ENCODE measurements around the gene NEDD9.

The NEDD9 gene

DNA sequence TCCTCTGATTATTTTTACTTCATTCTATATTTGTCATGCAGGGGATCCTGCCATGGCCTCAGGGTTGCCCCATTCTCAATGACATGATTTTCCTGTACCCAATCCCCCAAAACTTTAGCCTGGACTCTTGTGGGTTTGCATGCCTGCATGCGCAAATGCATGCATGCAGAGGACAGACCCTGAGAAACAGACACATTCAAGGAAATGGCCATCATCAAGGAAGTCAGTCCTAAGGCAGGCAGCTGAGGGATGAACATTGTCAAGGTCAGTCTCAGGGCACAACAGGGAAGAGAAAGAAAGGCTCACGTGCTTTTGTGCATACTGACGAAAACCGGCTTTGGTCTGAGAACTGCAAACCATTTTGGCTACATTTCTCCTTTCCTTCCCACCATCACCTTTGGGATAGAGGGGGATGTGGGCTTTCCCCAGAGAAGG is 13.1 kb downstream of the NEDD9 start:
- no peak overlapping the region for H3K4me3 ChIP-seq (ENCODE audit: low read depth in 1 of 2, low read length in 2 of 2)
- no peaks in the 10 kb centered on the region for H3K27me3 ChIP-seq (ENCODE audit: control insufficient read depth in 1 of 2, insufficient read depth in 2 of 2, low read length in 2 of 2)
- no peaks in the 10 kb centered on the region for H3K9me3 ChIP-seq (ENCODE audit: low read length)
- peaks cover 39% of the 10 kb centered on the region for H3K4me1 ChIP-seq (ENCODE audit: insufficient read depth, low read length)
- H3K27ac ChIP-seq (ENCODE audit: low read depth, low read length): no peak overlapping the region
- H3K36me3 ChIP-seq (ENCODE audit: insufficient read depth, low read length): no peaks in the 10 kb centered on the region
- no peak overlapping the region for H3K9ac ChIP-seq (ENCODE audit: low read length)

DNA sequence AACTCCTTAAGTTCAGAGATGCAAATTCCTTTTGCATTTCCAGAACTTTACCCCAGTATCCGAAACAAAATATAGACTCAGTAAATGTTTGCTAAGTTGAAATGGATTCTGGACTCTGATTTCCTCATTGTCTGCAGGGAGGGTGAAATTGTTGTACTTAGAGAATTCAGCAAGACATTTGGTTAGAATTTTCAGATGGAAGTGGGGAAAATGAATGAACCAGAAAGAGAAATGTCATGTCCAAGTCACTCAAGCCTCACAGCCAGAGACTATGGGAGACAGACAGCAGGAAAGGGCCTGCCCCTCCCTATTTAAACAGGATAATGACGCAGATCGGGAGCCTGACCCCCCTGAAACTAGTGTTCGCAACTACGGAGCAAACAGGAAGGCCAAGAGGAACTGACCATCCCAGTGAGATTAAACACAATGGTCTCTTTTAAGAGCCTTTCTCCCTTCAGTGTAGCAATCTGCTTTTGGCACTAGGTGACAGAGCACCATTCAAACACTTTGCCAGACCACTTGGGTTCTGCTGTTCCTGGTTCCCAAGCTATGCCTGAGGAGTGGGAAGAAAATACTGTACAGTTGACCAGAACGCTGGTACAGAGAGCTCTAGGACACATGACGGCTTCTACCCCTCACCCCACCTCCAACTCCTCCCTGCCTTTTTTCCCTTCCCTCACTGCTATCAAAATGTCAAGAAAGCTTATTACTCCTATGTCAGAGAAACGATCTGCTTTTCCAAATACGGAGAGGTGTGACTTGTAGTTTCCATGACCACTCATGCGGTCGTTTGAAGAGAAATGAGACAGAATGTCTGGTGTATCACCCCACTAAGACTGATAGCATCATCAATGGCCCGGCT is 13.7 kb downstream of the NEDD9 start:
- Histone ChIP-seq H3K36me3 (ENCODE audit: insufficient read depth, low read length) (no peaks in the 10 kb centered on the region), H3K27me3 (ENCODE audit: control insufficient read depth in 1 of 2, insufficient read depth in 2 of 2, low read length in 2 of 2) (no peaks in the 10 kb centered on the region), H3K4me3 (ENCODE audit: low read depth in 1 of 2, low read length in 2 of 2) (no peak overlapping the region), H3K4me1 (ENCODE audit: insufficient read depth, low read length) (peaks cover 45% of the 10 kb centered on the region), H3K9me3 (ENCODE audit: low read length) (no peaks in the 10 kb centered on the region), H3K27ac (ENCODE audit: low read depth, low read length) (no peak overlapping the region), H3K9ac (ENCODE audit: low read length) (no peak overlapping the region)

DNA sequence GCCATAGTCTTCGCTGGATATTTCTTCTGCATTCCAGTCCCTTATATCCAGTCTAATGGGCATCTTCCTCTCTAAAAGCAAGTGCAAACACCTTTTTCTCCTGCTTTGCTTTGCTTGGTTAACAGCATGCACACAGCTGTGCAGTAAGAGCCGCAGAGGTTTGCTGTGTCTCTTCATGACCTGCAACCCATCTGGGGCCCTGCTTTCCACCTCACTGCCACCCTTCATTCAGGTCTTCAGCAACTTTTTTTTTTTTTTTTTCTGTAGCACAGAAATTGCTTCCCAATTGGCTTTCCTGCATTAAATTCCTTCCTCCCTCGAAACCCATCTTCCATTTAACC is 14.4 kb downstream of the NEDD9 start:
- no peaks in the 10 kb centered on the region for H3K9me3 ChIP-seq (ENCODE audit: low read length)
- no peaks in the 10 kb centered on the region for H3K27me3 ChIP-seq (ENCODE audit: control insufficient read depth in 1 of 2, insufficient read depth in 2 of 2, low read length in 2 of 2)
- no peak overlapping the region for H3K4me3 ChIP-seq (ENCODE audit: low read depth in 1 of 2, low read length in 2 of 2)
- peak overlapping the region; percentile 5 for H3K27ac ChIP-seq (ENCODE audit: low read depth, low read length)
- no peaks in the 10 kb centered on the region for H3K36me3 ChIP-seq (ENCODE audit: insufficient read depth, low read length)
- H3K4me1 ChIP-seq (ENCODE audit: insufficient read depth, low read length): peaks cover 52% of the 10 kb centered on the region
- no peak overlapping the region for H3K9ac ChIP-seq (ENCODE audit: low read length)

DNA sequence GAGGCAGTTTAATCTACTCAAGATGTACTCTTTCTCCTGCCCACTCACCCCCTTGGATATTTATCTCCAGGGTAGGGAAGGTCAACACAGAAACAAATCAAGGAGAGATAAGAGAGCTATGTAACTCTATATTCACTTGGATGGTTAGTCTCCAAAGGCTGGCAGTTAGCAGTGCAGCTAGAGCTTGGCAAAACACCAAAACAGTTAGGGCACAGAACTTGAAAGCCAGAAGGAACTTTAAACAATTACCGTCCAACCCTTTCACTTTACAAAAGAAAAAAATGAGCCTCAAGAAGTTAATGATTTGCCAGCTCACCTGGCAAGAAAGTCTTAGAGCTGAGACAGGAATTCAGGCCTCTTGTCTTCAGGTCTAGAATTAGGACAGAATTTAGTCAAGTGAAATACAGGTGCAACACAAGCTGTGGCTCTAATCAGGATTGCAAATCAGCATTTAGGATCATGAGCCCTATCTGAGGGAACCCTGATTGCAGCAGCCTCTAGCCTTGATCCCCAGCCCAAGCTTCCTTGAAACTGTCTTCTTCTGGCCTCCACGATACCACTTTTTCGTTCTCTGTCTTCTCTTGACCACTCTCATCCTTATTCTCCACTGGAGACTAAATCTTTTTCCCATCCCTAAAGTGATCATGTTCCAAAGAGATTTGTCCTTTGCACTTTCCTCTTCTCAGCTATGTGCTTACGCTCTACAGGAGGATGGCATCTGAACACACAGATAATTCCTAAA is 14.9 kb downstream of the NEDD9 start:
- Histone ChIP-seq H3K4me1 (ENCODE audit: insufficient read depth, low read length) (peaks cover 57% of the 10 kb centered on the region), H3K9ac (ENCODE audit: low read length) (no peak overlapping the region), H3K36me3 (ENCODE audit: insufficient read depth, low read length) (no peaks in the 10 kb centered on the region), H3K27ac (ENCODE audit: low read depth, low read length) (peak overlapping the region; percentile 13), H3K4me3 (ENCODE audit: low read depth in 1 of 2, low read length in 2 of 2) (no peak overlapping the region), H3K9me3 (ENCODE audit: low read length) (no peaks in the 10 kb centered on the region), H3K27me3 (ENCODE audit: control insufficient read depth in 1 of 2, insufficient read depth in 2 of 2, low read length in 2 of 2) (no peaks in the 10 kb centered on the region)

DNA sequence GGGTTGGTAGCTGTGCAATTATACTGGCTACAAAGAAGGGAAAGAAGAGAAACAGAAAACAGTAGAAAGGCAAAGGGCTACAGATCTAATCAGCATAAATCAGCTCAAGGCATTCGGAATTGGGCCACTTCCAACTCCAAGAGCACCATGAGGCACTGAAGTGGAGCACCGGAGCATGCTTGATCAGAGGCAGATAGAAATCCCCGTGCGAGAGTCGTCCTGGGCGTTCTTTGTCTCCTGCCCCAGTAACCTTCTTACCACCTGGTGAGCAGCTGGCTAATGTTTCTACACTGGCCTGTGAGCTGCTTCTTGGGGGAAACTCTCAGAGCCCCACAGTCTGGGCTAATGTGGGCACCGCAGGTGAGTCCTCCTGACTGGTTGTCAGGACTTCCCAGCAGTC is 16.7 kb downstream of the NEDD9 start:
- peaks cover 63% of the 10 kb centered on the region for H3K4me1 ChIP-seq (ENCODE audit: insufficient read depth, low read length)
- no peaks in the 10 kb centered on the region for H3K36me3 ChIP-seq (ENCODE audit: insufficient read depth, low read length)

DNA sequence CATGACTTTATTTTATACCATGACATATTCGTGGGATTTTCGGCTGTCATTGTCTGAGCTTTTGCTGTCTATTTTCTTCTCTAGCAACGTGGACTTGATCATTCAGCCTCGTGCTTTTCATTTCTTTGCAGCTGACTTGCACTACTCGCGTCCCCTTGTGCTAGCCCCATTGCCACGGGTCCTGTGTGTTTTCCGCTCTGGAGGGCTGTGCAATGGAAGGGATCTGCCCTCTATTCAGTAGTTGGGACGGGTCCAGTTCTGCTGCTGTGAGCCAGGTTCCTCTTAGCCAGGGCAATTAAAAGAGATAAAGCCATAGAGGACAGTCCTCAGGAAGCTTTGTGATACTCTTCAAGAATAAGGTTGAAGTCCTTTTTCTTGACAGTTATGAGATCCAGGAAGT is 17.6 kb downstream of the NEDD9 start:
- Histone ChIP-seq H3K4me1 (ENCODE audit: insufficient read depth, low read length) (peaks cover 63% of the 10 kb centered on the region), H3K27me3 (ENCODE audit: control insufficient read depth in 1 of 2, insufficient read depth in 2 of 2, low read length in 2 of 2) (no peaks in the 10 kb centered on the region), H3K36me3 (ENCODE audit: insufficient read depth, low read length) (no peaks in the 10 kb centered on the region), H3K27ac (ENCODE audit: low read depth, low read length) (peak overlapping the region; percentile 78), H3K4me3 (ENCODE audit: low read depth in 1 of 2, low read length in 2 of 2) (no peak overlapping the region), H3K9ac (ENCODE audit: low read length) (no peak overlapping the region), H3K9me3 (ENCODE audit: low read length) (no peaks in the 10 kb centered on the region)

More for the DNA sequence above, 16.7 kb downstream of the NEDD9 start:
- H3K9me3 ChIP-seq (ENCODE audit: low read length): no peaks in the 10 kb centered on the region
- no peaks in the 10 kb centered on the region for H3K27me3 ChIP-seq (ENCODE audit: control insufficient read depth in 1 of 2, insufficient read depth in 2 of 2, low read length in 2 of 2)
- peak overlapping the region; percentile 55 for H3K27ac ChIP-seq (ENCODE audit: low read depth, low read length)
- H3K9ac ChIP-seq (ENCODE audit: low read length): no peak overlapping the region
- H3K4me3 ChIP-seq (ENCODE audit: low read depth in 1 of 2, low read length in 2 of 2): no peak overlapping the region

DNA sequence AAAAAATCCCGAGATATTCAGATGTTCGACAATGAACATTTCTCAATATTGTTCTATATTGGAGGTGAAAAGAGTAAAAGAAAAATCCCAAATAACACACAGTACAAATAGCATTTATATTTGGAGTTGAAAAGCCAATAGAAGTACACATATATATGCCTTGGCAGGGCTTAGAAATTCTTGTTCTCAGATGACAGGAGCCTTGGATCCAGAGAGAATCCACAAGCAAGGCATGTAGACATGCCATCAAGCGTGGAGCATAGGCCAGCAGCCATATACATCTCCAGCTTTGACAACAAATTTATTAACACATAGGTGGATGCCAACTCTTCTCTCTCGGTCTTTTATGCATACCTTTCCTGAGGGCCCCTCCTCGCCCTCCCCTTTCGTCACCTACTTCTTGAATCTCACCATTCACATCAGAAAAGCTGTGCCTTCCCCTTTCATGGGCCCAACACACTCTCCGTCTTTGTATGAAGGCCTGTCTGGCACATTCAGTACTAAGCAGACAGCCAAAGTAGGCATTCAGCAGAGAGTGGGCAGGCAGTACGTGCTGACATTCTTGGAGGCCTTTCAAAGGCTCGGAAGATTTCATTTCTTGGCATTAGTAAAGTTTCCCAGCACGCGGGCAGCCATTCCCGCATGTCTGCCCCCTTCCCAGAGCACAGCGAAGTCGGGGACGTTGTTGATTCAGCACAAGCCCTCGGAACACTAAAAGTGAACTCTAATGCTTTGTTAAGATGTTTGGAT is 18.2 kb downstream of the NEDD9 start:
- no peaks in the 10 kb centered on the region for H3K36me3 ChIP-seq (ENCODE audit: insufficient read depth, low read length)
- H3K4me3 ChIP-seq (ENCODE audit: low read depth in 1 of 2, low read length in 2 of 2): peak overlapping the region in 1 of 2 donors; percentile 26
- peaks cover 63% of the 10 kb centered on the region for H3K4me1 ChIP-seq (ENCODE audit: insufficient read depth, low read length)

DNA sequence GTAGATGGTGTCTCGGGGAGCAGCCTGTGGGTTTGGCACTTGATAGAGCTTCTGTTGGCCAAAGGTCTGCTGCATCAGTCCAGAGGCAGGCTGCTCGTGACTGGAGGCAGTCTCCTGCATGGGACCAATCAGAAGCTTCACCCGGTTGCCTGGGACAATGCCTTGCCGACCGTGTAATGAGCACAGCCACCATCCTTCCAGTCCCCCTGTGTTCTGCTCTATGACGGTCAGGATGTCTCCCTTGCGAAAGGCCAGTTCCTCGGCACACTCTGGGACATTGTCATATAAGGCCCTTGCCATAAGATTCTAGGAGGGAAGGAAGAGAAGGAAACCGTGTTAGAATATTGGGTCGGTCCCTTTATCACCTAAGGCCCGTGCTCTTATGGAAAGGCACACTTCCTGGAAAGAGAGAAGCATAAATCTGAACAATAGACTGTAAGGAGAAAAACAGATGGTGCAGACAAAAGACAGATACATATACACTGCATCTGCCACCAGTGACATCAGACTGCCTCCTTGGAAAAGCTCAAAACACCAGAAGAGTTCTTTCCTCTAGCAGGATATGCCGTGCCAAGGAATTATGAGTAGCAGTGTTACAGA is 18.9 kb downstream of the NEDD9 start:
- Histone ChIP-seq H3K4me1 (ENCODE audit: insufficient read depth, low read length) (peaks cover 63% of the 10 kb centered on the region), H3K9me3 (ENCODE audit: low read length) (no peaks in the 10 kb centered on the region), H3K9ac (ENCODE audit: low read length) (no peak overlapping the region), H3K4me3 (ENCODE audit: low read depth in 1 of 2, low read length in 2 of 2) (no peak overlapping the region), H3K27me3 (ENCODE audit: control insufficient read depth in 1 of 2, insufficient read depth in 2 of 2, low read length in 2 of 2) (no peaks in the 10 kb centered on the region), H3K27ac (ENCODE audit: low read depth, low read length) (peak overlapping the region; percentile 78), H3K36me3 (ENCODE audit: insufficient read depth, low read length) (no peaks in the 10 kb centered on the region)

More for the DNA sequence above, 18.2 kb downstream of the NEDD9 start:
- Histone ChIP-seq H3K9me3 (ENCODE audit: low read length) (no peaks in the 10 kb centered on the region), H3K27ac (ENCODE audit: low read depth, low read length) (peak overlapping the region; percentile 78), H3K27me3 (ENCODE audit: control insufficient read depth in 1 of 2, insufficient read depth in 2 of 2, low read length in 2 of 2) (no peaks in the 10 kb centered on the region), H3K9ac (ENCODE audit: low read length) (no peak overlapping the region)

DNA sequence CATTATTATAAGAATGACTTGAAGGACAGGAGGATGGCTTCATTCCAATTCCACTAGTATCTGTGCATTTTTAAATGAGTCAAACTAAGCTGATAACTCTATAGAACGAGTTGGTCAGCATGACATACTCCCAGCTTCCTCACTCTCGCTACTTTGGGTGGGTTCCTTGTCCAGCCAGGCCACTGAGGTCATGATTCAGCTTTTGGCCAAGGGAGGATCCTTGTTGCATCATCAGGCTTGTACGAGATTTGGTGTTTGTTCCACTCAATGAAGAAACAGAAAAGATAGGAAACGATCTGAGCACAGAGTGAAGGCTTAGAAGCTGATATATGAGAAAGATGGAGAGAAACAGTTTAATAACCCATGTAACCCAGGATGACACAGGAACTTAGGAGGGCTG is 19.8 kb downstream of the NEDD9 start:
- H3K36me3 ChIP-seq (ENCODE audit: insufficient read depth, low read length): no peaks in the 10 kb centered on the region
- no peak overlapping the region for H3K4me3 ChIP-seq (ENCODE audit: low read depth in 1 of 2, low read length in 2 of 2)
- peak overlapping the region; percentile 78 for H3K27ac ChIP-seq (ENCODE audit: low read depth, low read length)

DNA sequence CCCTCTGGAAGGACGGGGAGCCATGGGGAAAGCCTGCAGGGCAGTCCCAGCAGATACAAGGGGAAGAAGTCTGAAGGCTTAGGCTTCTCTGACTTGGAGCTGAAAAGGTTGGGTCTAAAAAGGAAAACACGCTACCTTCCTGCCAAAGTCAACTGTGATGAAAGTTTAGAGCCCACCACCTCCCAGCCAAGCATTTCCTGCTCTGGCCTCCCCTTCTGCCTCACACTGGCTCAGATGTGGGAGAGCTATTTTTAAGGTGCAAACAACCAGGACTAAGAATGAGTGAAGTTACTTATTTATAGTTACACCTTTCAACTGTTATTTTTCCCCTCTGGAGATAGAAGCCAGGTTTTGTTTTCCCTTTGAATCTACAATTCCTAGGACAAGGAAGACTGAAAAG is 21.2 kb downstream of the NEDD9 start:
- Histone ChIP-seq H3K27ac (ENCODE audit: low read depth, low read length) (no peak overlapping the region), H3K4me3 (ENCODE audit: low read depth in 1 of 2, low read length in 2 of 2) (no peak overlapping the region), H3K27me3 (ENCODE audit: control insufficient read depth in 1 of 2, insufficient read depth in 2 of 2, low read length in 2 of 2) (no peaks in the 10 kb centered on the region), H3K9me3 (ENCODE audit: low read length) (no peaks in the 10 kb centered on the region), H3K4me1 (ENCODE audit: insufficient read depth, low read length) (peaks cover 50% of the 10 kb centered on the region), H3K9ac (ENCODE audit: low read length) (no peak overlapping the region), H3K36me3 (ENCODE audit: insufficient read depth, low read length) (no peaks in the 10 kb centered on the region)

More for the DNA sequence above, 19.8 kb downstream of the NEDD9 start:
- Histone ChIP-seq H3K4me1 (ENCODE audit: insufficient read depth, low read length) (peaks cover 55% of the 10 kb centered on the region), H3K27me3 (ENCODE audit: control insufficient read depth in 1 of 2, insufficient read depth in 2 of 2, low read length in 2 of 2) (no peaks in the 10 kb centered on the region), H3K9me3 (ENCODE audit: low read length) (no peaks in the 10 kb centered on the region), H3K9ac (ENCODE audit: low read length) (no peak overlapping the region)

All from muscle layer of colon (tissue), 2 donors.